Fibroblast of the aortic adventitia (primary cell): ENCODE results near the gene ADD2. TPM values are rescaled to one million over a fixed set of nuclear protein-coding genes. Genes with fewer than 3 reads are reported as not detected.

ENCODE experiments used
- DNase-seq: peaks from one replicate; pipeline ENCODE4 v3.0.0-alpha.2; 2010; ENCODE audit warnings: low read depth
- H3K4me3 ChIP-seq: 2 replicates; pipeline ENCODE4 v1.5.1; 2011; ENCODE audit warnings: low read depth, mild to moderate bottlenecking, control low read depth, low read length, moderate library complexity
- total RNA-seq: library from RNA; depleted of rRNA; stranded (reverse); fragments of >200 nt; gene quantifications from 2 replicates; pipeline ENCODE4 v1.2.3, GENCODE V29; 2012; ENCODE audit warnings: low replicate concordance
- TF ChIP-seq, protein P1 (sequence below): IDR thresholded peaks from 2 replicates; pipeline ENCODE4 v1.5.1; 2011; ENCODE audit warnings: mild to moderate bottlenecking, low read length, control low read depth, inconsistent platforms; ENCODE audit not compliant: insufficient read depth

Gene ADD2
- total RNA-seq, 1 donor: 0.36 TPM

DNA sequence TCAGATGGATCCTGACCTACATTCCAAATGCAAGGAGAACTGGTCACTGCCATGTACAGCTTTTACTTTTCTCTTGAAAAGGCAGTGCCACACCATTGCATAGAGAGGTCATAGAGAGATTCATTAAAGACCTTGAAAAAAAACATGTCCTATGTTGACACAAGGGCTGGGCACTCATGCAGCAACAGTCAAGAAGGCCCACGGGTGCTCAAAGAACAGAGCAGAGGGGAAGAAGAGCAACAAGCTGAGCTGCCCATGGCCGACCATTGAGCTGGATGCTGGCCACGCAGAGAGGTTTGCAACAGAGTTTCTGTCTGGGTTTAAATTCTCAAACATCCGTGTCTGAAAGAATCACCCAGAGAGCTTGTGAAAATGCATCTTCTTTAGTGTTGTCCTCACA lies 99.1 kb downstream of the ADD2 start:
- TF ChIP-seq, protein P1, sequence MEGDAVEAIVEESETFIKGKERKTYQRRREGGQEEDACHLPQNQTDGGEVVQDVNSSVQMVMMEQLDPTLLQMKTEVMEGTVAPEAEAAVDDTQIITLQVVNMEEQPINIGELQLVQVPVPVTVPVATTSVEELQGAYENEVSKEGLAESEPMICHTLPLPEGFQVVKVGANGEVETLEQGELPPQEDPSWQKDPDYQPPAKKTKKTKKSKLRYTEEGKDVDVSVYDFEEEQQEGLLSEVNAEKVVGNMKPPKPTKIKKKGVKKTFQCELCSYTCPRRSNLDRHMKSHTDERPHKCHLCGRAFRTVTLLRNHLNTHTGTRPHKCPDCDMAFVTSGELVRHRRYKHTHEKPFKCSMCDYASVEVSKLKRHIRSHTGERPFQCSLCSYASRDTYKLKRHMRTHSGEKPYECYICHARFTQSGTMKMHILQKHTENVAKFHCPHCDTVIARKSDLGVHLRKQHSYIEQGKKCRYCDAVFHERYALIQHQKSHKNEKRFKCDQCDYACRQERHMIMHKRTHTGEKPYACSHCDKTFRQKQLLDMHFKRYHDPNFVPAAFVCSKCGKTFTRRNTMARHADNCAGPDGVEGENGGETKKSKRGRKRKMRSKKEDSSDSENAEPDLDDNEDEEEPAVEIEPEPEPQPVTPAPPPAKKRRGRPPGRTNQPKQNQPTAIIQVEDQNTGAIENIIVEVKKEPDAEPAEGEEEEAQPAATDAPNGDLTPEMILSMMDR: no peak
- no peak overlapping the region for H3K4me3 ChIP-seq
- no peak for DNase-seq

DNA sequence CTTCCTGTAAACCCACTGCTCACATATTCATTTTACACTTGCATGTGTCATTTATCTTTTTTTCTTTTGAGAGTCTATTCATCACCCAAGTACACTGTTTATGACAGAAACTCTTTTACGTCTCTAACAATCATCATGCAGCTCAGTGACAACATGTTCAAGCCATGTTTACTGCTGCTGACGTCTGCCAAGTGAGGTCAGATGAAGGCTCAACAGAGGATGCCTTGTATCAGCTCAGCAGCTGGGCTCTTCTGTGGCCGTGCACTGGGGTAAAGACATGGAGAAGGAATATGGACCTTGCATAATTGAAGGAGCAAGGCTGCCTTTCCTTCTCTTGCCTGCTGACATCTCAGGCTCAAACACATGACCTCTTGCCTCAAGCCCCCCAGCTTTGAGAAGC lies 99.6 kb downstream of the ADD2 start:
- H3K4me3 ChIP-seq: no peak overlapping the region
- no peak for DNase-seq
- TF ChIP-seq, protein P1: no peak

DNA sequence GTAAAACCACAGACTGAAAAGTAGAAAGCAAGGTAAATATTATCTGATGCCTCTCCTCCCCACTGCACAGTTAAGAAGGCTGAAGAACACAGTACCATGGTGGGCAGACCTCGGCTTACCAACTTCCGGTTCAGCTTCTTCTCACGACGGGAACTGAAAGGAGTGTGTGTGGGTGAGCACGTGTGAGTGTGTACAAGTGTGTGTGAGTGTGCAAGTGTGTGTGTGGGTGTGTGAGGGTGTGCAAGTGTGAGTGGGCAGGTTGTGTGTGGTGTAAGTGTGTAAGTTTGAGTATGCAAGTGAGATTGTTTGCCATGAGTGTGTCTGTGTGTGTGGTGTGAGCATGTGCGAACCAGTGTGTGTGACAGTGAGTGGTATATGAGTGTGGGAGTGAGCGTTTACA lies 103.5 kb downstream of the ADD2 start:
- no peak overlapping the region for H3K4me3 ChIP-seq
- no peak for DNase-seq
- TF ChIP-seq, protein P1: no peak

DNA sequence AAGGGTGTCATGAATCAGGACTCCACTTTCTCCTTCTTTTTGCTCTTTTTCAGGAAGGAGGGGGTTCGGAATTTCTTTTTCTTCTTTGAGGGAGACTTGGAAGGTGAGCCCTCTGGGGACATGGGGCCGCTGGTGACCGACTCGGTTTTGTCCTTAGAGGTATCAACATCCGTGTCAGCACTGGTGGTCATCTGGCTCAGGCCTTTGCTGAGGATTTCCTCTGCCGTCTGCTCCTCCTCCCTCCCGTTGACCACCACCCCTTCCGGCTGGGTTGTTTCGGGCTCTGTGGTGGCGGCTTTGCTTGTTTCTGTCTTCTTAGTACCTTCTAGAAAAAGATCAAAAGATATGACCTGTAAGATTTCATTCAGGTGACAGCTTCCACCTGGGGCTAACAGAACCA lies 104.6 kb downstream of the ADD2 start:
- DNase-seq: no peak
- no peak overlapping the region for H3K4me3 ChIP-seq
- TF ChIP-seq, protein P1: no peak

DNA sequence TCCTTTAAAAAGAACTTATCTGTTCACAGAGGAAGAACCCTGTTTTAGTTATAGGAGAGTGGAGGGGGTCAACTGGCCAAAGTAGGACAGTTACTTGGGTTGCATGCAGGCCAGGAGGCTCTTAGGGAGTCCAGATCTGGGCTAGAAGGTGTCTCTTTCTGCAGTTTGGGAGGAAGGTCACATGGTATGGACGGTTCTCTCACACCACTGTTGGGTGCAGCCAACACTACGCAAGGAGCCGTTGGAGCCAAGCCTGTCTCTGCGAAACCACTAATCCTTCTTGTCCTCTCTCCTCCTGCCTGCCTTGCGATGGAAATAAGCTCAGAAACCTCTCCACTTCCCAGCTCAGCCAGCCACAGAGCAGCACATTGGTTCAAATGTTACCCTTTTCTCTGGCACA lies 108.4 kb downstream of the ADD2 start:
- TF ChIP-seq, protein P1: no peak
- H3K4me3 ChIP-seq: no peak overlapping the region
- DNase-seq: no peak

DNA sequence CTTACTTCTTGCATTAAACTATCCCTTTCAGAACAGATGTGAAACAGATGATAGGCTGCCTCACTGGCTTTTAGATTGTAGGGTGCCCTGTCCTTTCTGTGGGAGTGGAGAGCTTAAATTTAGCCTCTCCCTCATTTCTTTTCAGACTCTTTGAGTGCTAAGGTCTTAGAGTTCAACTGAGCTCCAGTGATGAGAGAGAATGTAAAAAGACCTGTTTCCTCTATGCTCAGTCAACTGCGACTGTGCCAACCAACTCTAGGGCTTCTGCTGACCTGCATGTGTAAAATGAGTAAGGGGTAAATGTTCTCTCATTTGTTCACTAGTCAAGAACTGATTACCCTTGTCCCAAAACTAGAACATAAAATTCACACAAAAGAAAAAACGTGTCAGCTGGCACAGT lies 109.5 kb downstream of the ADD2 start:
- no peak overlapping the region for H3K4me3 ChIP-seq
- no peak for DNase-seq
- TF ChIP-seq, protein P1: no peak

DNA sequence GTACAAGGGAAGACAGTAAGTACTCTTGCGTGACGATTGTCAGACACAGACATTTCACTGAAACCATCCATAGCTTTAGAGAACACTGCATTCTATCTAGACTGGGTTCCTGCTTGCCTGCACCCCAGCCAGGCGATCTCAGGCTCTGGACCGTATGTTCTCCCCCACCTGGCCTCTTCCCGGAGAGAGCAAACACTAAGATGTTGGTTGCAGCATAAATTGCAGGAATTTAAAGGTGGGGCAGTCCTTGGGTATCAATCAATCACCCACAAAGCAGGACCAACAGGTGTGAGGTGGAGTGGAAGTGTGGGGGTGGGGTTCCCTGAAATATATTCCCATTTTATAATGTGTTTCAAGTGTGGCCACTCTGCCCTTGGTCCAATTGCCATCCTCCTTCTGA lies 110.8 kb downstream of the ADD2 start:
- TF ChIP-seq, protein P1: no peak
- H3K4me3 ChIP-seq: no peak overlapping the region
- DNase-seq: no peak
